ENCODE measurements around the gene GLYATL2. TPM values are rescaled to one million over a fixed set of nuclear protein-coding genes. Genes with fewer than 3 reads are reported as not detected.

The GLYATL2 gene, protein sequence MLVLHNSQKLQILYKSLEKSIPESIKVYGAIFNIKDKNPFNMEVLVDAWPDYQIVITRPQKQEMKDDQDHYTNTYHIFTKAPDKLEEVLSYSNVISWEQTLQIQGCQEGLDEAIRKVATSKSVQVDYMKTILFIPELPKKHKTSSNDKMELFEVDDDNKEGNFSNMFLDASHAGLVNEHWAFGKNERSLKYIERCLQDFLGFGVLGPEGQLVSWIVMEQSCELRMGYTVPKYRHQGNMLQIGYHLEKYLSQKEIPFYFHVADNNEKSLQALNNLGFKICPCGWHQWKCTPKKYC
- not detected for total RNA-seq

DNA sequence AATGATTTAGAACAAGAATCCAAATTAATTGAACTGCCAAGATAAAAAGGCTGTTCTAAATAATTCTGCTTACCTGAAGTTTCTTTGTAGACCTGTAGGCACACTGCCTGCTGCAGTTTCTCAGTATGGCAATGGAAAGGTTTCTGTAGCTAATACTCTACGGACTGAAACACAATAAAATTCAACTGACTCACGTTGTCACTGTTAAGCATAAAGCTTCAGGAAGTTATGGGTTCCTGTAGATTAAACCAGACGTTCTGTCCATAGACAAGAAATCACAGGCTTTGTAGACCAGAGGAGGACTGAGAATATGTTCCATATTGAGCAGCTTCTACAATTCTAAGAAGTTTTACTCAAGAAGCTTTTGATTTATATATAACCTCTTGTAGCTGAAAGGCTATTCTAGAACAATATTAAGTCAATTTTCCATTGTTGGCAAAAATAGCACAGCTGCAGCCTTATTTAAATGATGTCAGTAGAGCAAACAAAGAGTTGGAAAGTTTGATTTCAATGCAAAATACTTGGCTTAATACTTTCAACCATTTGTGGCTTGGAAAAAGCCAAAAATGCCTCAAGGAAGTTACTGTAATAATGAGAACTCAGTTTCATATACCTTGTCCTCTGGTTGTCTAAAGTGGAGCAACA lies at the start of gene GLYATL2:
Gene GLYATL2 (minus strand): TSS at position 344 of the 645 bp plus-strand sequence. CDS start 5,092 bp downstream, outside the sequence.
- Histone ChIP-seq H3K4me1 (no peaks in the 10 kb centered on the region), H3K9me3 (no peaks in the 10 kb centered on the region), H3K27me3 (no peaks in the 10 kb centered on the region), H3K4me3 (no peak within 1 kb of the TSS), H3K27ac (no peak within 1 kb of the TSS), H3K36me3 (no peaks in the 10 kb centered on the region)
- no peak for TF ChIP-seq POLR2A (IDR thresholded peaks at IDR 0.05)
- TF ChIP-seq POLR2AphosphoS5 (IDR thresholded peaks at IDR 0.05): no peak
- no peak for TF ChIP-seq EP300 (IDR thresholded peaks at IDR 0.05)
- TF ChIP-seq, protein P1, sequence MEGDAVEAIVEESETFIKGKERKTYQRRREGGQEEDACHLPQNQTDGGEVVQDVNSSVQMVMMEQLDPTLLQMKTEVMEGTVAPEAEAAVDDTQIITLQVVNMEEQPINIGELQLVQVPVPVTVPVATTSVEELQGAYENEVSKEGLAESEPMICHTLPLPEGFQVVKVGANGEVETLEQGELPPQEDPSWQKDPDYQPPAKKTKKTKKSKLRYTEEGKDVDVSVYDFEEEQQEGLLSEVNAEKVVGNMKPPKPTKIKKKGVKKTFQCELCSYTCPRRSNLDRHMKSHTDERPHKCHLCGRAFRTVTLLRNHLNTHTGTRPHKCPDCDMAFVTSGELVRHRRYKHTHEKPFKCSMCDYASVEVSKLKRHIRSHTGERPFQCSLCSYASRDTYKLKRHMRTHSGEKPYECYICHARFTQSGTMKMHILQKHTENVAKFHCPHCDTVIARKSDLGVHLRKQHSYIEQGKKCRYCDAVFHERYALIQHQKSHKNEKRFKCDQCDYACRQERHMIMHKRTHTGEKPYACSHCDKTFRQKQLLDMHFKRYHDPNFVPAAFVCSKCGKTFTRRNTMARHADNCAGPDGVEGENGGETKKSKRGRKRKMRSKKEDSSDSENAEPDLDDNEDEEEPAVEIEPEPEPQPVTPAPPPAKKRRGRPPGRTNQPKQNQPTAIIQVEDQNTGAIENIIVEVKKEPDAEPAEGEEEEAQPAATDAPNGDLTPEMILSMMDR (IDR thresholded peaks at IDR 0.05): no peak
- WGBS, 2 donors: 34 to 46% methylated on average over 3 of the region's 3 CpGs
- ATAC-seq (ENCODE audit: low FRiP score in 2 of 2) (no peak), DNase-seq (no peak)

DNA sequence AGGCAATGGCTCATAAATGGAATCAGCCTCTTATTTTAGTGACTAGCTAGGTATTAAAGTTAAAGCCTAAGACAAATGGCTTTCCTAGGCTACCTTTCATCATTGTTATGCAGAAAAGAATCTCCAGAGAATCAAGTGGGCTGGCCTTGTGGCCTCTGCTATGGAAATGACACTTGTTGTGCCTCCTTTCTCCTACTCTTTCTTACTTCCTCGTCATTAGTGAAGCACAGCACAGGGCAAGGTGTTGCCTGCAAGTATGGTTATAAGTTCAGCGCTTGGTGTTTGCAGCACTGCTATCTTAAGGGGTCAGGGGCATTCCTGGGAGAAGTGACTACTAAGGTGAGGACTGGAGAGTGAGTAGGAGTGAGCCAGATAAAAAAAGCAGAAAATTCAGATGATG lies 49.4 kb upstream of the GLYATL2 start:
- Histone ChIP-seq H3K27me3 (no peaks in the 10 kb centered on the region), H3K9me3 (no peaks in the 10 kb centered on the region), H3K4me3 (no peak overlapping the region), H3K4me1 (no peaks in the 10 kb centered on the region), H3K36me3 (no peaks in the 10 kb centered on the region), H3K27ac (no peak overlapping the region)
- DNase-seq (no peak), ATAC-seq (ENCODE audit: low FRiP score in 2 of 2) (no peak)
- no peak for TF ChIP-seq POLR2AphosphoS5 (IDR thresholded peaks at IDR 0.05)
- TF ChIP-seq, protein P1 (IDR thresholded peaks at IDR 0.05): no peak
- no peak for TF ChIP-seq POLR2A (IDR thresholded peaks at IDR 0.05)
- TF ChIP-seq EP300 (IDR thresholded peaks at IDR 0.05): no peak
- WGBS, 2 donors: 86 to 87% methylated on average over 2 of the region's 2 CpGs

DNA sequence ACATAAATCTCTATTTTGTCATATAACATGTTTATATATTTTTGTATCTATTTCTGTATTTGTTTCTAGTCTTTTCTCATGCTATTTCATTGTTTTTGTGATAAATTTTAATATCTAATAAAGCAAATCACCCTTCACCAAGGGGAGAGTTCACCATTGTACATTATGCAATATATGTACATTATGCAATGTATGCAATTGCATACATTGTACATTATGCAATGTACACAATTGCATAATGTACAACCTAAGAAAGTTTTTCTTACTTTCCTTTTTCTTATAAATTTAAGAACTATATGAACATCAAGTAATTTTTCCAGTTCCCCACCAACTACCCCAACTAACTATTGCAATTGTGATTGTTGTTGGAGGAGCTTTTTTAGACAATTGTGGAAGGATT lies 44.1 kb upstream of the GLYATL2 start:
- no peak for ATAC-seq (ENCODE audit: low FRiP score in 2 of 2)
- Histone ChIP-seq H3K4me1 (no peaks in the 10 kb centered on the region), H3K36me3 (no peaks in the 10 kb centered on the region), H3K27ac (no peak overlapping the region), H3K27me3 (no peaks in the 10 kb centered on the region), H3K4me3 (no peak overlapping the region), H3K9me3 (no peaks in the 10 kb centered on the region)
- no peak for DNase-seq
- TF ChIP-seq POLR2A (IDR thresholded peaks at IDR 0.05) (no peak), POLR2AphosphoS5 (IDR thresholded peaks at IDR 0.05) (no peak), EP300 (IDR thresholded peaks at IDR 0.05) (no peak)
- TF ChIP-seq, protein P1 (IDR thresholded peaks at IDR 0.05): no peak

DNA sequence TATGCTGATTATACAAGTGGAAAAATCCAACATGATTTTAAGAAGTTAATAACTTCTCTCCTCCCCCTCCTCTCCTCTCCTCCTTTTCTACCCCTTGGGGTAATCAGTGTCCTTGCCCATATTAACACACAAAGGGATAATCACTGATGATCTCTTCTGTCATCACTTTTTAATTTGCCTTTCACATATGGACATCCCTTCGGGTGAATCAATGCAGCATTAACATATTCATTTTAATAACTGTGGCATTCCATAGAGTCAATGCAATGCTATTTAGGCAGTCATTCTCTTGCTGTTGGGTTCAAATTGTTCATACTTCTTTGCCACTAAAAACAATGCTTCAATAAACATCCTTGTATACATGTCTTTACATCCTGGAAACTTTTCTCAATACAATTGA lies 42.9 kb upstream of the GLYATL2 start:
- H3K27me3 ChIP-seq: no peaks in the 10 kb centered on the region
- H3K9me3 ChIP-seq: no peaks in the 10 kb centered on the region

More for the DNA sequence above, 42.9 kb upstream of the GLYATL2 start:
- H3K4me3 ChIP-seq: no peak overlapping the region
- no peaks in the 10 kb centered on the region for H3K4me1 ChIP-seq
- no peak for DNase-seq
- no peak for ATAC-seq (ENCODE audit: low FRiP score in 2 of 2)
- WGBS, 2 donors: 91 to 96% methylated on average over 1 of the region's 1 CpG
- H3K36me3 ChIP-seq: no peaks in the 10 kb centered on the region
- H3K27ac ChIP-seq: no peak overlapping the region
- TF ChIP-seq POLR2A (IDR thresholded peaks at IDR 0.05) (no peak), EP300 (IDR thresholded peaks at IDR 0.05) (no peak), POLR2AphosphoS5 (IDR thresholded peaks at IDR 0.05) (no peak)
- TF ChIP-seq, protein P1 (IDR thresholded peaks at IDR 0.05): no peak
